Measurements from ENCODE around the gene GBX1.

GRCh38 chr7:151101621-151102396 lies 65.7 kb downstream of the GBX1 start:
- TF ChIP-seq ZFX (IDR thresholded peaks at IDR 0.05; ENCODE audit: borderline replicate concordance) (no peak), CTCF (IDR thresholded peaks at IDR 0.05) (no peak)
